Measurements from ENCODE around the gene KCNJ6. TPM values are rescaled to one million over a fixed set of nuclear protein-coding genes. Genes with fewer than 3 reads are reported as not detected.
A peak's percentile ranks its signal among the peaks of the same experiment; 100 is the strongest.

Gene KCNJ6
- polyA plus RNA-seq, 1 donor from 2014 or later = not detected

DNA sequence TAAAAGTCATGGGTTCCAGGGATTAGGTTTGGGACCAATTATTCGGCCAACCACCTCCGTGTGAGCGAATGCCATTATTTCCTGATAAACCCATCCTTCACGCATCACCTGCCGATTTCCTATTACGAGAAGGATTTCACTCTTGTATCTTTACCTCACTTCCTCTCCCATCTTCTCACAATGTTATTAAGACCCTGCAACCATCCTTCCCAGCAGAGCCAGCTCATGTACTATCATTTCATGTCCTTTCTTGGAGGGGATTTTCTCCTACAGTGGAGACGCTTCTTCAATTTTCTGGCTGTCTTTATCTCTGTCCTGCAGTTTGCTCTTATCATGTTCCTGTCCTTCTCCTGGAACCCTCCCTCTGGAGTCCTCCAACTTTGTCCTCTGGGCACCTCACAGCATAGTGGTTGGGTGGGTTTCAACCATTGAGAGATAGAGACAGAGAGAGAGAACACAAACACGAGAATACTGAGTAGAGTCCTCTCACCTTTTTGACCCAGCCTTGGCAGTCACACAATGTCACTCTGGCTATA is 357.5 kb downstream of the KCNJ6 start:
- Mint-ChIP-seq H3K4me1 (peaks cover 4 to 13% (median 11%) of the 10 kb centered on the region in 3 donors), H3K36me3 (no peaks in the 10 kb centered on the region), H3K27me3 (no peaks in the 10 kb centered on the region), H3K4me3 (peak overlapping the region in 1 of 4 donors; percentile 12), H3K9me3 (peaks cover 3 to 8% (median 3%) of the 10 kb centered on the region in 3 donors), H3K27ac (no peak overlapping the region)

All from IgD-negative memory B cell (primary cell).